CD4-positive, CD25-positive, alpha-beta regulatory T cell (primary cell): ENCODE data around the gene MESP1. TPM values are rescaled to one million over a fixed set of nuclear protein-coding genes. Genes with fewer than 3 reads are reported as not detected.

Experiments
- ATAC-seq, 2 donors: fragments of 150-1000 bp; cut with Tn5 transposase; one replicate each; pipeline ENCODE4 v1.10.0; 2021; ENCODE audit warnings: low read depth in 2 of 2, moderate number of reproducible peaks in 2 of 2, moderate library complexity in 1 of 2
- DNase-seq, 3 donors: peaks; one replicate each; pipeline versions ENCODE4 v3.0.0 to v3.0.0-alpha.2; 2012 to 2022; ENCODE audit warnings: mixed read lengths in 1 of 3
- H3K27ac ChIP-seq: one replicate; pipeline ENCODE4 v1.7.0; 2013; ENCODE audit warnings: mild to moderate bottlenecking, low read length; ENCODE audit not compliant: insufficient read depth, poor library complexity, severe bottlenecking
- H3K27me3 ChIP-seq: one replicate; pipeline ENCODE4 v1.7.0; 2013; ENCODE audit warnings: low read length; ENCODE audit not compliant: control insufficient read depth, insufficient read depth
- H3K36me3 ChIP-seq: one replicate; pipeline ENCODE4 v1.7.0; 2013; ENCODE audit warnings: mild to moderate bottlenecking, low read length, moderate library complexity; ENCODE audit not compliant: control insufficient read depth, insufficient read depth
- H3K4me1 ChIP-seq: 2 replicates; pipeline ENCODE4 v1.7.0; 2013; ENCODE audit warnings: mild to moderate bottlenecking, low read length; ENCODE audit not compliant: insufficient read depth, control insufficient read depth, poor library complexity, severe bottlenecking
- H3K4me3 ChIP-seq: one replicate; pipeline ENCODE4 v1.7.0; 2013; ENCODE audit warnings: low read depth, mild to moderate bottlenecking, low read length, moderate library complexity
- H3K9me3 ChIP-seq, 2 experiments: 1 replicate in 1 of 2; 2 replicates in 1 of 2; pipeline ENCODE4 v1.7.0; 2013; ENCODE audit warnings: low read length in 2 of 2, mild to moderate bottlenecking in 1 of 2, moderate library complexity in 1 of 2; ENCODE audit not compliant: control insufficient read depth in 2 of 2
- H3K27ac Mint-ChIP-seq, 3 donors: one replicate each; pipeline ENCODE4 v1.8.0; 2020 to 2022; ENCODE audit warnings: mild to moderate bottlenecking in 3 of 3, mixed read lengths in 3 of 3, moderate library complexity in 2 of 3
- H3K27me3 Mint-ChIP-seq: one replicate; pipeline ENCODE4 v1.8.0; 2022; ENCODE audit warnings: mild to moderate bottlenecking, mixed read lengths
- H3K36me3 Mint-ChIP-seq: one replicate; pipeline ENCODE4 v1.8.0; 2020; ENCODE audit warnings: mixed read lengths
- H3K4me1 Mint-ChIP-seq, 4 donors: one replicate each; pipeline ENCODE4 v1.8.0; 2020 to 2022; ENCODE audit warnings: mixed read lengths in 4 of 4, mild to moderate bottlenecking in 1 of 4
- H3K4me3 Mint-ChIP-seq, 4 donors: one replicate each; pipeline ENCODE4 v1.8.0; 2020 to 2022; ENCODE audit warnings: mild to moderate bottlenecking in 4 of 4, mixed read lengths in 4 of 4, moderate library complexity in 3 of 4
- H3K9me3 Mint-ChIP-seq, 7 donors: one replicate each; pipeline ENCODE4 v1.8.0; 2020 to 2022; ENCODE audit warnings: mixed read lengths in 7 of 7, mild to moderate bottlenecking in 3 of 7, moderate library complexity in 2 of 7
- polyA plus RNA-seq, 4 donors: library from polyadenylated mRNA; unstranded; fragments of 300-500 nt; fragmentation: Illumina TruSeq; gene quantifications; one replicate each; pipeline ENCODE4 v1.2.3, GENCODE V29; 2021
- total RNA-seq: library from RNA; stranded (reverse); gene quantifications from one replicate; pipeline ENCODE4 v1.2.3, GENCODE V29; 2022

MESP1 gene
- total and polyA plus RNA-seq, 5 donors from 2014 or later = 0.20 to 1.9 (median 0.37) TPM

GRCh38 chr15:89746386-89746780, 4.7 kb downstream of the MESP1 start:
- H3K27ac ChIP-seq = no peak overlapping the region
- H3K9me3 Mint-ChIP-seq = peaks cover 0 to 3% (median 0%) of the 10 kb centered on the region in 7 donors
- H3K27me3 Mint-ChIP-seq = peaks cover 19% of the 10 kb centered on the region
- H3K4me3 Mint-ChIP-seq = no peak overlapping the region
- no peaks in the 10 kb centered on the region for H3K27me3 ChIP-seq
- no peaks in the 10 kb centered on the region for H3K36me3 ChIP-seq
- no peak for ATAC-seq
- no peak overlapping the region for H3K4me3 ChIP-seq
- peaks cover 10% of the 10 kb centered on the region for H3K4me1 ChIP-seq
- H3K4me1 Mint-ChIP-seq = peaks cover 0 to 12% (median 3%) of the 10 kb centered on the region in 4 donors
- H3K36me3 Mint-ChIP-seq = no peaks in the 10 kb centered on the region
- DNase-seq = no peak
- H3K9me3 ChIP-seq = no peaks in the 10 kb centered on the region
- H3K27ac Mint-ChIP-seq = no peak overlapping the region

- Histone ChIP-seq H3K4me1 (peaks cover 6% of the 10 kb centered on the region), H3K4me3 (no peak overlapping the region), H3K27ac (no peak overlapping the region), H3K9me3 (no peaks in the 10 kb centered on the region), H3K27me3 (no peaks in the 10 kb centered on the region), H3K36me3 (no peaks in the 10 kb centered on the region)
- Mint-ChIP-seq H3K27me3 (peaks cover 19% of the 10 kb centered on the region), H3K4me3 (no peak overlapping the region), H3K27ac (no peak overlapping the region), H3K36me3 (no peaks in the 10 kb centered on the region), H3K9me3 (peaks cover 0 to 3% (median 0%) of the 10 kb centered on the region in 7 donors), H3K4me1 (peaks cover 0 to 12% (median 3%) of the 10 kb centered on the region in 4 donors)
- no peak for DNase-seq
- no peak for ATAC-seq
Measured at GRCh38 chr15:89745768-89746167, 5.3 kb downstream of the MESP1 start.

- ATAC-seq (no peak), DNase-seq (no peak)
- Mint-ChIP-seq H3K27me3 (peaks cover 19% of the 10 kb centered on the region), H3K36me3 (no peaks in the 10 kb centered on the region), H3K4me3 (peak overlapping the region in 1 of 4 donors; percentile 29), H3K9me3 (peaks cover 0 to 3% (median 0%) of the 10 kb centered on the region in 7 donors), H3K4me1 (peaks cover 0 to 12% (median 4%) of the 10 kb centered on the region in 4 donors), H3K27ac (no peak overlapping the region)
- no peaks in the 10 kb centered on the region for H3K9me3 ChIP-seq
- no peaks in the 10 kb centered on the region for H3K27me3 ChIP-seq
- peaks cover 3% of the 10 kb centered on the region for H3K4me1 ChIP-seq
- no peaks in the 10 kb centered on the region for H3K36me3 ChIP-seq
- no peak overlapping the region for H3K4me3 ChIP-seq
- no peak overlapping the region for H3K27ac ChIP-seq
Measured at GRCh38 chr15:89745131-89745530, 5.9 kb downstream of the MESP1 start.

GRCh38 chr15:89743594-89743993, 7.5 kb downstream of the MESP1 start:
- Histone ChIP-seq H3K36me3 (no peaks in the 10 kb centered on the region), H3K4me1 (no peaks in the 10 kb centered on the region), H3K9me3 (no peaks in the 10 kb centered on the region), H3K27me3 (no peaks in the 10 kb centered on the region), H3K4me3 (no peak overlapping the region), H3K27ac (no peak overlapping the region)
- ATAC-seq (no peak), DNase-seq (no peak)
- peaks cover 0 to 3% (median 2%) of the 10 kb centered on the region in 4 donors for H3K4me1 Mint-ChIP-seq
- H3K27me3 Mint-ChIP-seq = peaks cover 8% of the 10 kb centered on the region
- no peak overlapping the region for H3K27ac Mint-ChIP-seq
- H3K9me3 Mint-ChIP-seq = peaks cover 0 to 4% (median 0%) of the 10 kb centered on the region in 7 donors
- no peak overlapping the region for H3K4me3 Mint-ChIP-seq
- H3K36me3 Mint-ChIP-seq = no peaks in the 10 kb centered on the region

- H3K27me3 Mint-ChIP-seq = peaks cover 4% of the 10 kb centered on the region
- H3K27ac Mint-ChIP-seq = no peak overlapping the region
- H3K27me3 ChIP-seq = no peaks in the 10 kb centered on the region
- H3K4me3 ChIP-seq = no peak overlapping the region
- H3K4me1 ChIP-seq = no peaks in the 10 kb centered on the region
- peaks cover 0 to 3% (median 0%) of the 10 kb centered on the region in 7 donors for H3K9me3 Mint-ChIP-seq
- ATAC-seq (no peak), DNase-seq (no peak)
- no peak overlapping the region for H3K4me3 Mint-ChIP-seq
- no peaks in the 10 kb centered on the region for H3K36me3 Mint-ChIP-seq
- no peaks in the 10 kb centered on the region for H3K36me3 ChIP-seq
- H3K27ac ChIP-seq = no peak overlapping the region
- no peaks in the 10 kb centered on the region for H3K9me3 ChIP-seq
- H3K4me1 Mint-ChIP-seq = peaks cover 0 to 3% (median 0%) of the 10 kb centered on the region in 4 donors
Measured at GRCh38 chr15:89743011-89743410, 8.0 kb downstream of the MESP1 start.

- Mint-ChIP-seq H3K27me3 (peaks cover 8% of the 10 kb centered on the region), H3K9me3 (peaks cover 0 to 1% (median 0%) of the 10 kb centered on the region in 7 donors), H3K36me3 (peaks cover 3% of the 10 kb centered on the region), H3K4me1 (peaks cover 0 to 3% (median 0%) of the 10 kb centered on the region in 4 donors), H3K4me3 (peak overlapping the region in 1 of 4 donors; percentile 3), H3K27ac (no peak overlapping the region)
- H3K4me3 ChIP-seq = no peak overlapping the region
- no peaks in the 10 kb centered on the region for H3K36me3 ChIP-seq
- H3K9me3 ChIP-seq = no peaks in the 10 kb centered on the region
- ATAC-seq (peak; percentile 75), DNase-seq (peak; percentile 36 to 76 (median 67))
- H3K4me1 ChIP-seq = no peaks in the 10 kb centered on the region
- H3K27me3 ChIP-seq = no peaks in the 10 kb centered on the region
- H3K27ac ChIP-seq = no peak overlapping the region
Measured at GRCh38 chr15:89740137-89740536, 10.9 kb downstream of the MESP1 start.

GRCh38 chr15:89735773-89736172, 15.3 kb downstream of the MESP1 start:
- peaks cover 3% of the 10 kb centered on the region for H3K36me3 Mint-ChIP-seq
- ATAC-seq = no peak
- peaks cover 17% of the 10 kb centered on the region for H3K27me3 Mint-ChIP-seq
- Histone ChIP-seq H3K4me1 (no peaks in the 10 kb centered on the region), H3K27ac (no peak overlapping the region), H3K4me3 (no peak overlapping the region), H3K36me3 (no peaks in the 10 kb centered on the region), H3K27me3 (no peaks in the 10 kb centered on the region), H3K9me3 (no peaks in the 10 kb centered on the region)
- DNase-seq = no peak
- H3K27ac Mint-ChIP-seq = peak overlapping the region in 1 of 3 donors; percentile 50
- H3K4me3 Mint-ChIP-seq = no peak overlapping the region
- peaks cover 0 to 3% (median 0%) of the 10 kb centered on the region in 4 donors for H3K4me1 Mint-ChIP-seq
- H3K9me3 Mint-ChIP-seq = peaks cover 0 to 1% (median 0%) of the 10 kb centered on the region in 7 donors

GRCh38 chr15:89732451-89733172, 18.4 kb downstream of the MESP1 start:
- no peak overlapping the region for H3K4me3 Mint-ChIP-seq
- ATAC-seq (no peak), DNase-seq (no peak)
- no peaks in the 10 kb centered on the region for H3K4me1 ChIP-seq
- H3K4me3 ChIP-seq = no peak overlapping the region
- H3K9me3 ChIP-seq = no peaks in the 10 kb centered on the region
- no peaks in the 10 kb centered on the region for H3K4me1 Mint-ChIP-seq
- H3K36me3 Mint-ChIP-seq = peaks cover 3% of the 10 kb centered on the region
- peaks cover 13% of the 10 kb centered on the region for H3K27me3 Mint-ChIP-seq
- peak overlapping the region in 1 of 3 donors; percentile 11 for H3K27ac Mint-ChIP-seq
- no peaks in the 10 kb centered on the region for H3K36me3 ChIP-seq
- no peaks in the 10 kb centered on the region for H3K9me3 Mint-ChIP-seq
- H3K27me3 ChIP-seq = peaks cover 3% of the 10 kb centered on the region
- no peak overlapping the region for H3K27ac ChIP-seq
